Astrocyte (in vitro differentiated cells and primary cell): ENCODE results near the gene METTL9. TPM values are rescaled to one million over a fixed set of nuclear protein-coding genes. Genes with fewer than 3 reads are reported as not detected.

Experiments
- DNase-seq: peaks from one replicate; pipeline ENCODE4 v3.0.0-alpha.2; 2010; ENCODE audit warnings: low read depth
- FAIRE-seq: peaks from 2 replicates; lab custom pipeline; 2011; peaks lifted over from hg19 to GRCh38; lab: Jason Lieb, UNC
- H2AFZ ChIP-seq: 2 replicates; pipeline ENCODE4 v1.6.0; 2012; ENCODE audit warnings: low read depth, low read length, inconsistent platforms
- H3K27ac ChIP-seq: 2 replicates; pipeline ENCODE4 v1.5.1; 2011; ENCODE audit warnings: low read depth, low read length, inconsistent platforms
- H3K27me3 ChIP-seq: 2 replicates; pipeline ENCODE4 v1.6.0; 2011; ENCODE audit warnings: low read length, inconsistent platforms; ENCODE audit not compliant: insufficient read depth
- H3K36me3 ChIP-seq: 2 replicates; pipeline ENCODE4 v1.5.1; 2011; ENCODE audit warnings: low read length, inconsistent platforms; ENCODE audit not compliant: insufficient read depth
- H3K4me1 ChIP-seq: 2 replicates; pipeline ENCODE4 v1.5.1; 2011; ENCODE audit warnings: low read length, inconsistent platforms; ENCODE audit not compliant: insufficient read depth
- H3K4me2 ChIP-seq: 2 replicates; pipeline ENCODE4 v1.6.0; 2012; ENCODE audit warnings: low read length, inconsistent platforms
- H3K4me3 ChIP-seq: 2 replicates; pipeline ENCODE4 v1.5.1; 2011; ENCODE audit warnings: low read depth, mild to moderate bottlenecking, low read length, inconsistent platforms; ENCODE audit not compliant: insufficient read depth
- H3K79me2 ChIP-seq: 2 replicates; pipeline ENCODE4 v1.6.0; 2012; ENCODE audit warnings: mild to moderate bottlenecking, low read length, inconsistent platforms; ENCODE audit not compliant: insufficient read depth
- H3K9ac ChIP-seq: 2 replicates; pipeline ENCODE4 v1.6.0; 2012; ENCODE audit warnings: mild to moderate bottlenecking, low read length, inconsistent platforms
- H3K9me3 ChIP-seq: 2 replicates; pipeline ENCODE4 v1.5.1; 2012; ENCODE audit warnings: low read depth, mild to moderate bottlenecking, low read length, inconsistent platforms; ENCODE audit not compliant: insufficient read depth
- H4K20me1 ChIP-seq: 2 replicates; pipeline ENCODE4 v1.6.0; 2012; ENCODE audit warnings: low read length, inconsistent platforms; ENCODE audit not compliant: insufficient read depth
- H3K27ac Mint-ChIP-seq: one replicate; pipeline ENCODE4 v1.8.0; 2021; ENCODE audit warnings: mild to moderate bottlenecking, mixed read lengths; ENCODE audit not compliant: unreplicated experiment
- H3K27me3 Mint-ChIP-seq: one replicate; pipeline ENCODE4 v1.8.0; 2021; ENCODE audit warnings: low read depth, mixed read lengths; ENCODE audit not compliant: unreplicated experiment
- H3K36me3 Mint-ChIP-seq: one replicate; pipeline ENCODE4 v1.8.0; 2021; ENCODE audit warnings: low read depth, mixed read lengths; ENCODE audit not compliant: unreplicated experiment
- H3K4me1 Mint-ChIP-seq: one replicate; pipeline ENCODE4 v1.8.0; 2021; ENCODE audit warnings: low read depth, mixed read lengths; ENCODE audit not compliant: unreplicated experiment
- H3K4me3 Mint-ChIP-seq: one replicate; pipeline ENCODE4 v1.8.0; 2021; ENCODE audit warnings: mild to moderate bottlenecking, moderate library complexity, mixed read lengths; ENCODE audit not compliant: unreplicated experiment
- H3K9me3 Mint-ChIP-seq: one replicate; pipeline ENCODE4 v1.8.0; 2021; ENCODE audit warnings: mild to moderate bottlenecking, mixed read lengths; ENCODE audit not compliant: unreplicated experiment
- EZH2 ChIP-seq: IDR thresholded peaks from 2 replicates; pipeline ENCODE4 v1.6.1; 2012; ENCODE audit warnings: mild to moderate bottlenecking, low read length, inconsistent platforms; ENCODE audit not compliant: insufficient read depth
- total RNA-seq: library from RNA; stranded (reverse); gene quantifications from 2 replicates; pipeline ENCODE4 v1.2.1, GENCODE V29; 2021
- TF ChIP-seq, protein P1 (sequence below): IDR thresholded peaks from 2 replicates; pipeline ENCODE4 v1.5.1; 2011; ENCODE audit warnings: low read depth, mild to moderate bottlenecking, inconsistent platforms, low read length, moderate library complexity; ENCODE audit not compliant: insufficient read depth

Gene METTL9
- total RNA-seq, 1 donor from 2014 or later = 88.1 TPM

DNA sequence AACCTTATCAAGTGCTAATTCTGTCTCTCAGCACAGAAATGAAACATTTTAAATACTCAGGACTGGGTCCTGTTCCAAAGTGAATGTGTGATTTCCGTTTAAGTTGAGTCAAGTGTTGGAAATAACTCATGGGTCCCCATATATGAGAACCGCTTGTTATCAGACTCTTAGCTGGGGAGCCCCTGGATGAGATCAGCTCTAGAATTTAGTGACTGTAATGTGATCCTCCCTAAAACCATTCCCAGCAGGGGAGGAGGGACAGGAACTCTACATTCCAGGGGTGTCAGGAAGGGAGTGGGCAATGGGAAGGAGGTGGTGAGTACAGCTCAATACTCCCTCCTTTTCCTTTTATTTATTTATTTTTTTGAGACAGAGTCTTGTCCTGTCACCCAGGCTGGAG is 101.9 kb downstream of the METTL9 start:
- Mint-ChIP-seq H3K9me3 (no peaks in the 10 kb centered on the region), H3K27ac (no peak overlapping the region), H3K4me3 (no peak overlapping the region), H3K36me3 (no peaks in the 10 kb centered on the region), H3K4me1 (no peaks in the 10 kb centered on the region), H3K27me3 (peaks cover 3% of the 10 kb centered on the region)
- H3K27me3 ChIP-seq = peaks cover 2% of the 10 kb centered on the region
- H3K9ac ChIP-seq = no peak overlapping the region
- FAIRE-seq (no peak), DNase-seq (no peak)
- no peaks in the 10 kb centered on the region for H4K20me1 ChIP-seq
- H3K4me1 ChIP-seq = no peaks in the 10 kb centered on the region
- no peaks in the 10 kb centered on the region for H3K36me3 ChIP-seq
- H3K4me3 ChIP-seq = no peak overlapping the region
- no peak overlapping the region for H3K4me2 ChIP-seq
- no peaks in the 10 kb centered on the region for H3K9me3 ChIP-seq
- no peak overlapping the region for H3K27ac ChIP-seq
- no peak for TF ChIP-seq EZH2
- TF ChIP-seq, protein P1, sequence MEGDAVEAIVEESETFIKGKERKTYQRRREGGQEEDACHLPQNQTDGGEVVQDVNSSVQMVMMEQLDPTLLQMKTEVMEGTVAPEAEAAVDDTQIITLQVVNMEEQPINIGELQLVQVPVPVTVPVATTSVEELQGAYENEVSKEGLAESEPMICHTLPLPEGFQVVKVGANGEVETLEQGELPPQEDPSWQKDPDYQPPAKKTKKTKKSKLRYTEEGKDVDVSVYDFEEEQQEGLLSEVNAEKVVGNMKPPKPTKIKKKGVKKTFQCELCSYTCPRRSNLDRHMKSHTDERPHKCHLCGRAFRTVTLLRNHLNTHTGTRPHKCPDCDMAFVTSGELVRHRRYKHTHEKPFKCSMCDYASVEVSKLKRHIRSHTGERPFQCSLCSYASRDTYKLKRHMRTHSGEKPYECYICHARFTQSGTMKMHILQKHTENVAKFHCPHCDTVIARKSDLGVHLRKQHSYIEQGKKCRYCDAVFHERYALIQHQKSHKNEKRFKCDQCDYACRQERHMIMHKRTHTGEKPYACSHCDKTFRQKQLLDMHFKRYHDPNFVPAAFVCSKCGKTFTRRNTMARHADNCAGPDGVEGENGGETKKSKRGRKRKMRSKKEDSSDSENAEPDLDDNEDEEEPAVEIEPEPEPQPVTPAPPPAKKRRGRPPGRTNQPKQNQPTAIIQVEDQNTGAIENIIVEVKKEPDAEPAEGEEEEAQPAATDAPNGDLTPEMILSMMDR = no peak
- no peaks in the 10 kb centered on the region for H3K79me2 ChIP-seq
- no peak overlapping the region for H2AFZ ChIP-seq

DNA sequence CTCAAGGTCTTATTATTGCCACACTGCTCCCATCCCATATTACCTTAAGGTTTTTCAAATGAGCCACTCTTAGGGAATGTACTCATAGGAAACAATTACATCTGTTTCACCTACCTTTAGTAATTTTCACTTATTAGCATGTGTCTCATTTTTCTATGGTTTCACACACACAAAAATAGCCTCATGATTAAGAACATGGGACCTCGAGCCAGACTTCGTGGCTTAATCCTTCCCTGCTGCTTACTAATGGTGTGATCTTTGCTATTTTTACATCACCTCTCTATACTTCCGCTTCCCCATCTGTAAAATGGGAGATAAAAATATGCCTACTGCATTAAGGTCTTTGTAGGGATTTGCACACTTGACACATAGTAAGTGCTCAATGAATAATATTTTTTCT is 102.9 kb downstream of the METTL9 start:
- no peak overlapping the region for H3K27ac Mint-ChIP-seq
- no peak overlapping the region for H3K9ac ChIP-seq
- no peaks in the 10 kb centered on the region for H3K9me3 ChIP-seq
- H3K27me3 Mint-ChIP-seq = peaks cover 3% of the 10 kb centered on the region
- no peaks in the 10 kb centered on the region for H3K4me1 Mint-ChIP-seq
- FAIRE-seq = no peak
- DNase-seq = no peak
- H3K79me2 ChIP-seq = no peaks in the 10 kb centered on the region
- H3K27me3 ChIP-seq = peaks cover 2% of the 10 kb centered on the region
- H3K27ac ChIP-seq = no peak overlapping the region
- H3K4me1 ChIP-seq = no peaks in the 10 kb centered on the region
- no peak overlapping the region for H3K4me3 Mint-ChIP-seq
- no peak overlapping the region for H3K4me2 ChIP-seq
- TF ChIP-seq EZH2 = no peak
- TF ChIP-seq, protein P1 = no peak
- no peaks in the 10 kb centered on the region for H3K9me3 Mint-ChIP-seq
- no peak overlapping the region for H3K4me3 ChIP-seq
- H3K36me3 Mint-ChIP-seq = no peaks in the 10 kb centered on the region
- no peaks in the 10 kb centered on the region for H3K36me3 ChIP-seq
- H4K20me1 ChIP-seq = no peaks in the 10 kb centered on the region
- H2AFZ ChIP-seq = no peak overlapping the region

DNA sequence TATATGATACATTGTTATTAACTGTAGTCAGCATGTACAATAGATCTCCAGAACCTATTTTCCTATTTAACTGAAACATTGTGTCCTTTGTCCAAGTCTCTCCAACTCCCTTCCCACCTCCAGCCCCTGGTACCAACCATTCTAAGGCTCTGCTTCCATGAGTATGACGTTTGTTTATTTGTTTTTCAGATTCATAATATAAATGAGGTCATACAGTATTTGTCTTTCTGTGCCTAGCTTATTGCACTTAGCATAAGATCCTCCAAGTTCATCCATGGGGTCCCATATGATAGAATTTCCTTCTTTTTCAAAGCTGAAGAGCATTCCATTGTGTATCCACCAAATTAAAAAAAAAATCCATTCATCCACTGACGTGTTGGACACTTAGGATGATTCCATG is 103.8 kb downstream of the METTL9 start:
- no peaks in the 10 kb centered on the region for H4K20me1 ChIP-seq
- peaks cover 2% of the 10 kb centered on the region for H3K27me3 ChIP-seq
- Mint-ChIP-seq H3K27me3 (peaks cover 3% of the 10 kb centered on the region), H3K4me3 (no peak overlapping the region), H3K9me3 (no peaks in the 10 kb centered on the region), H3K27ac (no peak overlapping the region), H3K4me1 (no peaks in the 10 kb centered on the region), H3K36me3 (no peaks in the 10 kb centered on the region)
- no peak overlapping the region for H3K9ac ChIP-seq
- TF ChIP-seq, protein P1 = no peak
- TF ChIP-seq EZH2 = no peak
- H3K4me3 ChIP-seq = no peak overlapping the region
- H3K4me2 ChIP-seq = no peak overlapping the region
- no peak overlapping the region for H3K27ac ChIP-seq
- no peaks in the 10 kb centered on the region for H3K79me2 ChIP-seq
- DNase-seq = no peak
- FAIRE-seq = no peak
- no peaks in the 10 kb centered on the region for H3K4me1 ChIP-seq
- H3K9me3 ChIP-seq = no peaks in the 10 kb centered on the region
- H2AFZ ChIP-seq = no peak overlapping the region
- H3K36me3 ChIP-seq = no peaks in the 10 kb centered on the region
